Small intestine (tissue), 7 donors: ENCODE data around the gene DPH1. TPM values are rescaled to one million over a fixed set of nuclear protein-coding genes. Genes with fewer than 3 reads are reported as not detected.

Experiments
- DNase-seq, 2 donors: peaks; one replicate each; pipeline versions ENCODE4 v3.0.0 to v3.0.0-alpha.2; 2013
- FAIRE-seq: peaks from 2 replicates; lab custom pipeline; 2012; peaks lifted over from hg19 to GRCh38; lab: Jason Lieb, UNC
- H3K27ac ChIP-seq, 3 donors: one replicate each; pipeline ENCODE4 v1.5.1; 2013; ENCODE audit warnings: low read length in 2 of 3, mild to moderate bottlenecking in 2 of 3, control low read depth in 1 of 3, inconsistent platforms in 1 of 3, low read depth in 1 of 3, moderate library complexity in 1 of 3
- H3K27me3 ChIP-seq, 3 donors: one replicate each; pipeline ENCODE4 v1.6.1; 2013; ENCODE audit warnings: low read length in 3 of 3, inconsistent platforms in 1 of 3; ENCODE audit not compliant: control insufficient read depth in 3 of 3, insufficient read depth in 3 of 3
- H3K36me3 ChIP-seq, 3 donors: one replicate each; pipeline ENCODE4 v1.6.1; 2013; ENCODE audit warnings: low read length in 3 of 3, inconsistent platforms in 1 of 3, low read depth in 1 of 3, mild to moderate bottlenecking in 1 of 3, moderate library complexity in 1 of 3; ENCODE audit not compliant: control insufficient read depth in 3 of 3, insufficient read depth in 2 of 3
- H3K4me1 ChIP-seq, 3 donors: one replicate each; pipeline ENCODE4 v1.6.1; 2013; ENCODE audit warnings: low read length in 2 of 3, inconsistent platforms in 1 of 3, low read depth in 1 of 3, mild to moderate bottlenecking in 1 of 3, moderate library complexity in 1 of 3; ENCODE audit not compliant: control insufficient read depth in 3 of 3, insufficient read depth in 2 of 3
- H3K4me3 ChIP-seq, 3 donors: one replicate each; pipeline ENCODE4 v1.5.1; 2013; ENCODE audit warnings: low read length in 3 of 3, control low read depth in 1 of 3, inconsistent platforms in 1 of 3, low read depth in 1 of 3, mild to moderate bottlenecking in 1 of 3, moderate library complexity in 1 of 3
- H3K9me3 ChIP-seq, 2 donors: one replicate each; pipeline ENCODE4 v1.6.1; 2013; ENCODE audit warnings: low read depth in 1 of 2, low read length in 1 of 2; ENCODE audit not compliant: control insufficient read depth in 2 of 2, insufficient read depth in 1 of 2
- WGBS, 3 donors: extraction: QIAGEN DNeasy Blood & Tissue Kit; methylation state at CpG; one replicate each; pipeline ENCODE4 v1.1.7; 2013; 5-methylcytosine and 5-hydroxymethylcytosine counted together
- polyA plus RNA-seq, 4 donors: library from polyadenylated mRNA; stranded (reverse) in 3 of 4; unstranded in 1 of 4; fragments of 200-250 nt in 3 of 4; fragments of 120-200 nt in 1 of 4; gene quantifications; one replicate each; pipeline versions ENCODE4 v1.2.1 to v1.2.3, GENCODE V29; 2013
- donor health status: healthy with polysubstance abuse.
- donor health status: control.
- donor health status: control.
- donor health status: Bipolar disorder and iron deficiency.
- donor health status: healthy.

DPH1 gene
- polyA plus RNA-seq, 4 donors, result 11.6 to 40.2 (median 15.8) TPM

DNA sequence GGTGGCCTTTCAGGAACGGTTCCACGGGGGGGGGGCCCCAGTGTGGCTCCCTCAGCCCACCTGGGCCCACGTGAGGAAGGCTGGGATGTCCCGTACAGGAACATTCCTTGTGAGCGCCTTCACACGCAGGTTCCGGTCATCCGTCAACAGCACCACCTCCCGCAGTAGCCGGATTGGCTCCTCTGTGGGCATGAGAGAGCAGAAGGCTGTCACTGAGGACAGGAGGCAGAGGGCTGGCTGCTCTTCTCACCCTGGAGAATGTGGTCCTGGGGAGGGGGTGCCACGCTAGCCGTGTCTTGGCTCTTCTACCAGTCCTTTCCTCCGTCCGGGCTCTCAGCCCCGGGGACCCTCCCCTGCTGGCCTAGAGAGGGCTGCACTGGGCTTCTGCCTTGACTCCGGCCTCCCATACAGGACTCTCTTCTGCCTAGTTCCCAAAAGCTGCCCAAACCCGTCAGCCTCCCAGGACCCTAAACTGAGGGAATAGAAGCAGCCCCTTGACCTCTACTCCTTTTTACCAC, 31.5 kb downstream of the DPH1 start:
- peaks cover 5 to 83% (median 8%) of the 10 kb centered on the region in 3 donors for H3K36me3 ChIP-seq
- no peak overlapping the region for H3K4me3 ChIP-seq
- WGBS, 3 donors, result 72 to 84% (median 81%) methylated on average over 17 of the region's 17 CpGs
- peaks cover 2 to 30% (median 7%) of the 10 kb centered on the region in 3 donors for H3K27me3 ChIP-seq
- DNase-seq (no peak), FAIRE-seq (no peak)
- H3K27ac ChIP-seq, result peak overlapping the region; percentile 63 to 89 (median 67)
- H3K9me3 ChIP-seq, result no peaks in the 10 kb centered on the region
- H3K4me1 ChIP-seq, result peaks cover 0 to 54% (median 4%) of the 10 kb centered on the region in 3 donors

DNA sequence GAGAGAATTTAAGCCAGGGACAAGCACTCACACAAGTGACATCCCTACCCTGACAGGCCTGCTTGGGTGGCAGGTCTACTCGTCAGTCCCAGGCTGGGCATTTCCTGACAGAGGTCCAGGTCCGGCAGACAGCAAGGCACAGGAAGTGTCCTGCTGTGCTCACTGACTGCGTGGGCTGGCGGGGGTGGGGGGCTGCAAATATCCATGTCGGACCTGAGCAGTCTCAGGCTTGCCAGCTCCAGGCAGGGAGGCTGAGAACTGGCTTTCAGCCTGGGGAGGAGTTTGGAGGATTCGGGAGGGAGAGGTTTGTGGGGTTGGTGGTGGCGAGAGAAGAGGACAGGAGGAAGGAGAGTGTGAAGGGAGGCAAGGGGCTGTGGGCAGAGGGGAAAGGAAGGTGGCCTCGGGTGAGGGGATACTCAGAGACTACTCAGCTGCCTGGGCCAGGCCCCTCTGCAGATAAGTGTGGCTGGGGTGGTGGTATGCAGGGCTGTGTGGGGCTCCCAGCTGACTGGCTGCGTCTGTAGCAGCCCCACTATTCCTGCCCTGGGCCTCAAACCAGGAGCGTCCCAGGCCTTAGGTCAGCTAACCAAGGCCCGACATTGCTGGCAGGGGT, 32.7 kb downstream of the DPH1 start:
- DNase-seq, result no peak
- H3K4me1 ChIP-seq, result peaks cover 0 to 64% (median 4%) of the 10 kb centered on the region in 3 donors
- peak overlapping the region; percentile 43 to 79 (median 63) for H3K27ac ChIP-seq
- peaks cover 5 to 91% (median 8%) of the 10 kb centered on the region in 3 donors for H3K36me3 ChIP-seq
- H3K4me3 ChIP-seq, result no peak overlapping the region
- H3K27me3 ChIP-seq, result peaks cover 2 to 26% (median 5%) of the 10 kb centered on the region in 3 donors
- no peak for FAIRE-seq
- no peaks in the 10 kb centered on the region for H3K9me3 ChIP-seq
- 49 to 79% (median 67%) methylated on average over 11 of the region's 11 CpGs for WGBS, 3 donors

DNA sequence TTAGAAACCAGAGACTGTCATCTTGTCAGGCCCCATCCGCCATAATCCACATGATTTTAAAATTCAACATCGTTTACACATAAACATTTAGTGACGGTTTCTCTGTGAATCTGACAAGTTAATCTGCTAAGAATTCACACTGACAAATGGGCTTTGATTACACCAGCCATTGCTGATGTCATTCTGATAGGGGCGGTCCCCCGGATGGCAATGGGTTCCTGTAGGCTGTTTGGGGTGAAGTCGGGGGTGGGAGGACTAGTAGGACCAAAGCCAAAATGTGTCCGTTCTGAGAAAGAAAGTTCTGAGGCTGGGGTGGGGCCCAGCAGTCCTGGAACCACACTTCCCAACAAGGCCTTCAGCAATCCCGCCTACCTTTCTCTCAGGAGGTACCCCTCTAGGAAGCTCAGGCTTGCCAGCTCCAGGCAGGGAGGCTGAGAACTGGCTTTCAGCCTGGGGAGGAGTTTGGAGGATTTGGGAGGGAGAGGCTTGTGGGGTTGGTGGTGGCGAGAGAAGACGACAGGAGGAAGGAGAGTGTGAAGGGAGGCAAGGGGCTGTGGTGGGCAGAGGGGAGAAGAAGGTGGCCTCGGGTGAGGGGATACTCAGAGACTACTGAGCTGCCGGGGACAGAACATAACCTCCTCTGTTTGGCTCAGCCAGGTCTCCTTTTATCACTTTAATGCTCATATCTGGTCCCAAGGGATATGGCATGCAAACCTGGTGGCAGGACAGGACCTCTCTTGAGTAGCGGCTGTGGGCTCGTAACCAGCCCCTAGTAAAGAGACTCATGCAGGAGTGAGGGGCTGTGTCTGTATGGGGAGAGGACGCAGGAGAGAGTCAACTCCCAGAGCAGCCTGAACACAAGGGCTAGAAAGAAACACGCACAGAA, 33.6 kb downstream of the DPH1 start:
- WGBS, 3 donors, result 62 to 86% (median 68%) methylated on average over 16 of the region's 16 CpGs
- H3K4me1 ChIP-seq, result peaks cover 0 to 66% (median 4%) of the 10 kb centered on the region in 3 donors

DNA sequence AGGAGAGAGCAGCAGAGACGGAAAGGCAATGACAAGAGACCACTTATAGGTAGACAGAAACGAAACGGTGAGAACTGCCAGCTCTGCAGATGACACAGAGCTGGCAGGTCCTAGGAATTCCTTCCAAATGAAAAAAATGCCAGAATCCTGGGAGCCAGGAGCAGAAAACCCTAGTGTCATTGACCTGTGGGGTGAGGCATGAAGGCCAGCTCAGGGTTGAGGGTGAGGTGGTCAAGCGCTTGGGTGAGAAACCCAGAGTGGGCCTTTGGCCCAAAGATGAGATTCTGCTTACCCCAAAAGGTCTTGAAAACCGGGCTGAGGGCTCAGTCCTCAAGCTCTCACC, 34.2 kb downstream of the DPH1 start:
- Histone ChIP-seq H3K36me3 (peaks cover 5 to 97% (median 5%) of the 10 kb centered on the region in 3 donors), H3K4me3 (no peak overlapping the region), H3K27me3 (peaks cover 0 to 15% (median 0%) of the 10 kb centered on the region in 3 donors), H3K4me1 (peaks cover 0 to 71% (median 4%) of the 10 kb centered on the region in 3 donors), H3K9me3 (no peaks in the 10 kb centered on the region), H3K27ac (peak overlapping the region; percentile 27 to 88 (median 63))
- FAIRE-seq (no peak), DNase-seq (no peak)
- 59 to 76% (median 64%) methylated on average over 5 of the region's 5 CpGs for WGBS, 3 donors

More for the DNA sequence above, 33.6 kb downstream of the DPH1 start:
- H3K9me3 ChIP-seq, result no peaks in the 10 kb centered on the region
- peaks cover 0 to 19% (median 2%) of the 10 kb centered on the region in 3 donors for H3K27me3 ChIP-seq
- DNase-seq (peak in 1 of 2 donors; percentile 8), FAIRE-seq (no peak)
- H3K36me3 ChIP-seq, result peaks cover 5 to 93% (median 8%) of the 10 kb centered on the region in 3 donors
- H3K4me3 ChIP-seq, result no peak overlapping the region
- H3K27ac ChIP-seq, result peak overlapping the region; percentile 62 to 88 (median 63)

DNA sequence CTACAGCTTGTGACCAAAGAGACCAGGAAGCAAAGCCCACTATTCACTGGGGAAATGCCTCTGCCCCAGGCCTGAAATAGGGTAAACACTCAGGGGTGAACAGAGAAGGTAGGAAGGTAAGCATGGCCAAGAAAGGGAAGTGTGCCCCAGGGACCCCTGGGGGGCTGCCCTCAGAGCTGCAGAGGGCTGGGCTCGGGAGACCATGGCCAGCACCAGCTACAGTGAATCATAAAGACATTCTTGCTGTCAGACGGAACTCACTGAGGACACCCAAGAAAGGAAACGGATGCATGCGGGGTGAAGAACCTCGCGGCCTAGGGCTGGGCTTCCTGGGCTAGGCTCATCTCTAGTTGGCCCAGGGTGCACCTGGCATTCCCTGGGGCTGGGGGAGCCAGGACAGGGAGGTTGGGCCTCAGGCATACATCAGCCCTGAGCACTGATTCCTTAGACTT, 34.6 kb downstream of the DPH1 start:
- FAIRE-seq (no peak), DNase-seq (peak in 1 of 2 donors; percentile 8)
- Histone ChIP-seq H3K27ac (peak overlapping the region; percentile 27 to 88 (median 63)), H3K36me3 (peaks cover under 1 to 95% (median 5%) of the 10 kb centered on the region in 3 donors), H3K4me1 (peaks cover 0 to 67% (median 4%) of the 10 kb centered on the region in 3 donors), H3K4me3 (no peak overlapping the region), H3K9me3 (no peaks in the 10 kb centered on the region), H3K27me3 (peaks cover 0 to 11% (median 0%) of the 10 kb centered on the region in 3 donors)
- 59 to 87% (median 71%) methylated on average over 6 of the region's 6 CpGs for WGBS, 3 donors

DNA sequence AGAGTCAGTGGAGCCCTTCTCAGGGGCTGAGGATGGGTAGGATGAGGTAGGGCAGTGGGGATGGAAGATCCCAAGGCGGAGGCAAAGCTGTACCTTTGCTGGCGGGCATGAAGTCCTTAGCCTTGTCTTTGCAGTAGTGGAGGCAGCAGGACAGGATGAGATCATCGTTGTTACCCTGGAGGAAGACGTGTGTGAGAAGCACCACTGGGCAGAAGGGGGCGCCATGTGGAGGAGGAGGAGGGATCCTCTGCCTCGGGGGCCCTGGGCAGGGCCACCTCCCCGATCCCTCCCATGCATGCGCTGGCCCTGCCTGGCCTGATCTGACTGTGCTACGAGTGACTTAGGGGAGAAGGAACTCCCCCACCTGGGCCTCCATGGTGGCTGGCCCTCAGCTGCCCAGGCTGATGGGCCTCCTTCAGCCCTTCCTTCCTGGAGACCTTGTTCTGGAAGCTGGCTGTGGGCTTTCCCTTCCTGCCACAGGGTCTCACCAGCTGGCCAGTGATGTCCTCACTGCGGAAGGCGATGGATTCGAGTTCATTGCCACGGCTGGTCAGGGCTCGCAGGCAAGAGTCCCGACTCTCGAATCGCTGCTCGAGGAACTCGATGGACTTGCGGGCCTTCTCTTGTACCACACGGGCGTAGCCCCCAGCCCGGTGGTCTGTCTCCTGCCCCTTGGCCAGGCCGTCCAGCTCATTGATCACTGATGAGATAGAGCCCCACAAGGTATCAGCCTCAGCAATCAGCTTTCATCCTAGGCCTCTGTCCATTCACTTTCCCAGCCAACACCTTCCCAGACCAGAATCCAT, 35.2 kb downstream of the DPH1 start:
- DNase-seq, result peak in 1 of 2 donors; percentile 52
- no peaks in the 10 kb centered on the region for H3K9me3 ChIP-seq
- peaks cover 0 to 94% (median 5%) of the 10 kb centered on the region in 3 donors for H3K36me3 ChIP-seq
- H3K4me1 ChIP-seq, result peaks cover 0 to 61% (median 2%) of the 10 kb centered on the region in 3 donors
- H3K27ac ChIP-seq, result peak overlapping the region; percentile 27 to 88 (median 63)
- H3K27me3 ChIP-seq, result peaks cover 0 to 5% (median 0%) of the 10 kb centered on the region in 3 donors
- no peak overlapping the region for H3K4me3 ChIP-seq
- WGBS, 3 donors, result 76 to 79% (median 78%) methylated on average over 23 to 24 of the region's 24 CpGs
- no peak for FAIRE-seq

DNA sequence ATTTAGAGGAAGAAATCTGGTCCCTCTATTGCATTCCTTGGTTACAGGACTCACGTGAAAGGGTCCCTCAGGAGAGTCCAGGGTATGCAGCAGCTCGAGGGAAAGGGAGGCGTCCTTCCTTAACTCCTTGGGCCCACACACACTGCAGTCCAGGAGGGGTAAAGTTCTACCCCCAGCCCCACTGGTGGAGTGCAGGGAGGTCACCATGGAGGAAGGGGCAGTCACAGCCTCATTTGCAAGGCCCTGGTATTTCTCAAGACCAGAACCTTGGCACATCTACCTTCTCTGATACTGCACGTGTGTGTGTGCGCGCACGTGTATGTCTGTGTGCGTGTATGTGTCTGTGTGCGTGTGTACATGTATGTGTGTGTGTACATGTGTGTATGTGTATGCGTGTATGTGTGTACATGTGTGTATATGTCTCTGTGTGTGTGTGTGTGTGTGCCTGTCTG, 36.0 kb downstream of the DPH1 start:
- Histone ChIP-seq H3K27ac (peak overlapping the region in 2 of 3 donors; percentile 63 to 88), H3K4me1 (peaks cover 0 to 58% (median 2%) of the 10 kb centered on the region in 3 donors), H3K4me3 (no peak overlapping the region), H3K36me3 (peaks cover 0 to 94% (median 5%) of the 10 kb centered on the region in 3 donors), H3K9me3 (no peaks in the 10 kb centered on the region), H3K27me3 (no peaks in the 10 kb centered on the region)
- WGBS, 3 donors, result 82 to 90% (median 88%) methylated on average over 10 of the region's 10 CpGs
- no peak for FAIRE-seq
- DNase-seq, result no peak
